Measurements from ENCODE around the gene CSNK2A2.

CSNK2A2 gene

GRCh38 chr16:58110571-58111301, 87.2 kb downstream of the CSNK2A2 start:
- no peak for DNase-seq (ENCODE audit: low read depth in 2 of 2)

GRCh38 chr16:58109881-58110280, 88.0 kb downstream of the CSNK2A2 start:
- DNase-seq (ENCODE audit: low read depth in 2 of 2): no peak

GRCh38 chr16:58109330-58109729, 88.6 kb downstream of the CSNK2A2 start:
- no peak for DNase-seq (ENCODE audit: low read depth in 2 of 2)

All from stimulated activated CD8-positive, alpha-beta memory T cell treated with anti-CD3 and anti-CD28 coated beads, Interleukin-7, amount 100 ng/mL, for 1 hour (primary cell).